Transverse colon (tissue), 4 donors: Measurements from ENCODE around the gene CCDC63. TPM values are rescaled to one million over a fixed set of nuclear protein-coding genes. Genes with fewer than 3 reads are reported as not detected.

Source experiments
- DNase-seq: peaks from one replicate; pipeline ENCODE4 v3.0.0-alpha.2; 2019
- H3K27ac ChIP-seq, 4 donors: fragments of 200-600 bp; sonication (generic); 2 replicates each; pipeline ENCODE4 v1.5.1; 2016 to 2018; ENCODE audit warnings: inconsistent platforms in 4 of 4
- H3K27me3 ChIP-seq: fragments of 200-600 bp; sonication (generic); 2 replicates; pipeline ENCODE4 v1.5.1; 2017; ENCODE audit warnings: inconsistent platforms
- H3K36me3 ChIP-seq, 4 donors: fragments of 200-600 bp; sonication (generic); 2 replicates each; pipeline ENCODE4 v1.5.1; 2017 to 2019; ENCODE audit warnings: inconsistent platforms in 4 of 4
- H3K4me1 ChIP-seq, 4 donors: fragments of 200-600 bp; sonication (generic); 2 replicates each; pipeline ENCODE4 v1.5.1; 2017 to 2020; ENCODE audit warnings: inconsistent platforms in 4 of 4
- H3K4me3 ChIP-seq, 4 donors: fragments of 200-600 bp; sonication (generic); 1 replicate in 1 of 4; 2 replicates in 3 of 4; pipeline versions ENCODE4 v1.5.1 to v1.6.1; 2017 to 2019; ENCODE audit warnings: inconsistent platforms in 4 of 4
- H3K9me3 ChIP-seq, 2 donors: fragments of 200-600 bp; sonication (generic); 2 replicates each; pipeline ENCODE4 v1.5.1; 2017 to 2019; ENCODE audit warnings: inconsistent platforms in 2 of 2
- EP300 ChIP-seq: sonication (generic); formaldehyde crosslinking; IDR thresholded peaks from one replicate; pipeline ENCODE4 v1.6.1; 2017; ENCODE audit warnings: antibody characterized with exemption, low read depth
- POLR2A ChIP-seq: fragments of 450-650 bp; IDR thresholded peaks from one replicate; pipeline ENCODE4 v1.6.1; 2016; ENCODE audit warnings: antibody characterized with exemption, mild to moderate bottlenecking, moderate library complexity
- POLR2AphosphoS5 ChIP-seq, 3 donors: sonication (generic); formaldehyde crosslinking; IDR thresholded peaks; one replicate each; pipeline ENCODE4 v1.6.1; 2016; ENCODE audit warnings: antibody characterized with exemption in 3 of 3
- WGBS, 2 donors: methylation state at CpG; one replicate each; pipeline ENCODE4 v1.1.5; 2018; ENCODE audit warnings: low coverage in 1 of 2; 5-methylcytosine and 5-hydroxymethylcytosine counted together
- in situ Hi-C, 4 donors: fragments of 200-750 bp; cut with MboI; loops; one replicate each; pipeline versions ENCODE4 v1.15.0 to v1.15.1; 2017; ENCODE audit warnings: low sequenced_read_pairs in 3 of 4, low pct_ligation_motif_present in 1 of 4, low pct_unique_long_range_greater_than_20kb in 1 of 4
- intact Hi-C: fragments of 100-400 bp; cut with DNase I; formaldehyde crosslinking; loops from one replicate; pipeline ENCODE4 v1.15.1; 2023; ENCODE audit warnings: low total_unique reads
- total RNA-seq, 4 donors: library from RNA; depleted of rRNA; stranded (reverse); fragments of >200 nt; gene quantifications; one replicate each; pipeline ENCODE4 v1.1.0, GENCODE V29; 2016
- TF ChIP-seq, protein P1 (sequence below), 5 experiments: fragments of 200-600 bp in 3 of 5; fragments of 450-650 bp in 2 of 5; sonication (generic) in 3 of 5; IDR thresholded peaks; 1 replicate in 2 of 5; 2 replicates in 3 of 5; pipeline ENCODE4 v1.5.1; 2016 to 2017; ENCODE audit warnings: antibody characterized with exemption in 5 of 5, inconsistent platforms in 3 of 5, mild to moderate bottlenecking in 2 of 5, moderate library complexity in 1 of 5

CCDC63 gene
- total RNA-seq, 4 donors from 2014 or later, result not detected

DNA sequence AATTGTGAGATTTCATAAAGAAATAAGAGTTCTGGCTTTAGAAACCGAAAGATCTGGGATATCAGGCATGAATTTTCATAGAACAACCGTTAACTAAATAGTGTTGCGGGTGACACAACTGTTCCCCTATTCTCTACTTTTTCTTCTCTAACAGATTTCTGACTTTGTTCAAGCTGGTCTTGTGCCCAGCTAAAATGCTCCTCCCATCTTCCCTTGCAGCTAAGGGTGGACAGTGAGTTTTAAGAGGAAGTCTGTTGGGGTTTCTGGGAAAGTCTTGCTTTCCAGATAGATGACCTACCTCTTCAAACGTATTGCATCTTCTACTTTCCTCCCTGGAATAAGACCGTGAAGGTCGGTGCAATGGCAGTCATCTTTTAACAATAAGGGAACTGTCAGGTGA, 18.7 kb downstream of the CCDC63 start:
- no peak for DNase-seq
- Histone ChIP-seq H3K36me3 (no peaks in the 10 kb centered on the region), H3K4me3 (no peak overlapping the region), H3K4me1 (no peaks in the 10 kb centered on the region), H3K9me3 (no peaks in the 10 kb centered on the region), H3K27ac (no peak overlapping the region), H3K27me3 (no peaks in the 10 kb centered on the region)
- in situ Hi-C loops (no loop called here), intact Hi-C loops (no loop called here)
- 86 to 88% methylated on average over 6 of the region's 6 CpGs for WGBS, 2 donors
- TF ChIP-seq POLR2AphosphoS5 (IDR thresholded peaks at IDR 0.05), result no peak
- TF ChIP-seq POLR2A, result no peak
- TF ChIP-seq, protein P1, sequence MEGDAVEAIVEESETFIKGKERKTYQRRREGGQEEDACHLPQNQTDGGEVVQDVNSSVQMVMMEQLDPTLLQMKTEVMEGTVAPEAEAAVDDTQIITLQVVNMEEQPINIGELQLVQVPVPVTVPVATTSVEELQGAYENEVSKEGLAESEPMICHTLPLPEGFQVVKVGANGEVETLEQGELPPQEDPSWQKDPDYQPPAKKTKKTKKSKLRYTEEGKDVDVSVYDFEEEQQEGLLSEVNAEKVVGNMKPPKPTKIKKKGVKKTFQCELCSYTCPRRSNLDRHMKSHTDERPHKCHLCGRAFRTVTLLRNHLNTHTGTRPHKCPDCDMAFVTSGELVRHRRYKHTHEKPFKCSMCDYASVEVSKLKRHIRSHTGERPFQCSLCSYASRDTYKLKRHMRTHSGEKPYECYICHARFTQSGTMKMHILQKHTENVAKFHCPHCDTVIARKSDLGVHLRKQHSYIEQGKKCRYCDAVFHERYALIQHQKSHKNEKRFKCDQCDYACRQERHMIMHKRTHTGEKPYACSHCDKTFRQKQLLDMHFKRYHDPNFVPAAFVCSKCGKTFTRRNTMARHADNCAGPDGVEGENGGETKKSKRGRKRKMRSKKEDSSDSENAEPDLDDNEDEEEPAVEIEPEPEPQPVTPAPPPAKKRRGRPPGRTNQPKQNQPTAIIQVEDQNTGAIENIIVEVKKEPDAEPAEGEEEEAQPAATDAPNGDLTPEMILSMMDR (IDR thresholded peaks at IDR 0.05), result no peak
- TF ChIP-seq EP300, result no peak

DNA sequence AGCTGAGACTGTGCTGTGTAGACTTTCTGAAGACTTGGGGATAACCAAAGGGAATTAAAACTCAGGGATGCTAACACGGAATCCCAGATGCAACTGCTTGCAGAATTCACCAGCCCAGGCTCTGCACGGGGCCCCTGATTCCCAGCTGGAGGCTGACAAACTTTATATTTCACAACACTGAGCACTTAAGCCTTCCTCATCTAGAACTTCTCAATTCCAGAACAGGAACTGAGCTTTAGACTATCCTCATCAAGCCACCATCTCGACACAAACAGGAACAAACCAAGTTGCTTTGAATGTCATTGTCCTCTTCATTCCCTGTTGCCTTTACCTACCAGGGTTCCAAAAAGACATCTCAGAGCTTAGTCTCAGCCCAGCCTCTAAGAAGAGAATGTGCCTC, 22.2 kb downstream of the CCDC63 start:
- Histone ChIP-seq H3K9me3 (no peaks in the 10 kb centered on the region), H3K36me3 (no peaks in the 10 kb centered on the region), H3K27ac (no peak overlapping the region), H3K27me3 (no peaks in the 10 kb centered on the region), H3K4me1 (no peaks in the 10 kb centered on the region), H3K4me3 (no peak overlapping the region)
- 63 to 100% methylated on average over 1 to 3 of the region's 3 CpGs for WGBS, 2 donors
- in situ Hi-C loops, result no loop called here
- DNase-seq, result no peak
- intact Hi-C loops, result no loop called here
- TF ChIP-seq EP300 (no peak), POLR2A (no peak), POLR2AphosphoS5 (IDR thresholded peaks at IDR 0.05) (no peak)
- TF ChIP-seq, protein P1 (IDR thresholded peaks at IDR 0.05), result no peak

DNA sequence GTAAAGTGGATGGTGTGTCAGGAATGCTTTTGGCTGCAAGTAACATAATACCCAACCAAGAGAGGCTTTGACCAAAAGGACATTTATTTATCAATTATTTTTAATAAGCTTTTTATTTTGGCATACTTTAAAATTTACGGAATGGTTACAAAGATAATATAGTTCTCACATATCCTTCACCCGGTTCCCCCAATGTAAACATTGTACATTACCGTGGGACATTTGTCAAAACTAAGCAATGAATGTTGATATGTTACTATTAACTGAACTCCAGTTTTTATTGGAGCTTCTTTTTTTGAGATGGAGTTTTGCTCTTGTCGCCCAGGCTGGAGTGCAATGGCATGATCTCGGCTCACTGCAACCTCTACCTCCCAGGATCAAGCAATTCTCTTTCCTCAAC, 23.0 kb downstream of the CCDC63 start:
- Histone ChIP-seq H3K4me1 (no peaks in the 10 kb centered on the region), H3K36me3 (no peaks in the 10 kb centered on the region), H3K27ac (no peak overlapping the region), H3K9me3 (no peaks in the 10 kb centered on the region), H3K27me3 (no peaks in the 10 kb centered on the region), H3K4me3 (no peak overlapping the region)
- no peak for DNase-seq
- WGBS, 2 donors, result 53 to 84% methylated on average over 3 to 5 of the region's 5 CpGs
- intact Hi-C loops, result no loop called here
- no peak for TF ChIP-seq POLR2AphosphoS5 (IDR thresholded peaks at IDR 0.05)
- no peak for TF ChIP-seq POLR2A
- TF ChIP-seq, protein P1 (IDR thresholded peaks at IDR 0.05), result no peak
- TF ChIP-seq EP300, result no peak
- in situ Hi-C loops, result no loop called here

DNA sequence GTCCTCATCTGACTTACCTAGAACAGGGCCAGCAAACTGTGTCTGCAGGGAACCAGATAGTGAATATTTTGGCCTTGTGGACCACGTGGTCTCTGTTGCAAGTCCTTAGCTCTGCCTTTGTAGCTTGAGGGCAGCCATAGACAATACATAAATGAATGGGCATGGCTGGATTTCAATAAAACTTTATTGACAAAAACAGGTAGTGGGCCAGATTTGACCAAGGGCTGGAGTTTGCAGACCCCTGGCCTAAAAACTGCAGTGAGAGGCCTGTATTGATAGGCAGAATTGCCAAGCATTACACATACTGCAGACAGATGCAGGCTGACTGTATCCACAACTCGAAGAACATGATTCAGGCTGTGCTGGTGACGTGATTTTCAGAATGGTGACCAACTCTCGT, 25.3 kb downstream of the CCDC63 start:
- Histone ChIP-seq H3K27ac (no peak overlapping the region), H3K9me3 (no peaks in the 10 kb centered on the region), H3K4me3 (no peak overlapping the region), H3K36me3 (no peaks in the 10 kb centered on the region), H3K27me3 (no peaks in the 10 kb centered on the region), H3K4me1 (no peaks in the 10 kb centered on the region)
- in situ Hi-C loops, result no loop called here
- intact Hi-C loops, result no loop called here
- 78 to 80% methylated on average over 4 of the region's 4 CpGs for WGBS, 2 donors
- no peak for DNase-seq
- no peak for TF ChIP-seq EP300
- TF ChIP-seq POLR2A, result no peak
- TF ChIP-seq, protein P1 (IDR thresholded peaks at IDR 0.05), result no peak
